NCI-H2029 (cell line): ENCODE results near the gene KPNA1.
"Not testable (repeated sequence)": the region's sequence is repeated elsewhere in the genome, so short reads cannot be mapped to it uniquely, and the experiment has no call there.

Source experiments
- DNase-seq: peaks from one replicate; lab custom pipeline; 2025; lab: John Stamatoyannopoulos, UW

KPNA1 gene

GRCh38 chr3:122519693-122520092, 5.0 kb upstream of the KPNA1 start:
- DNase-seq: no peak

GRCh38 chr3:122516846-122517360, 2.2 kb upstream of the KPNA1 start:
- no peak for DNase-seq

- DNase-seq: no peak
Measured at GRCh38 chr3:122515870-122516269, 1.1 kb upstream of the KPNA1 start.

- DNase-seq: no peak
Measured at GRCh38 chr3:122515020-122515468, 305 bp upstream of the KPNA1 start.

- DNase-seq: no peak
Measured at GRCh38 chr3:122513386-122514122, 1.2 kb downstream of the KPNA1 start.

- DNase-seq: no peak
Measured at GRCh38 chr3:122512284-122512683, 2.5 kb downstream of the KPNA1 start.

- no peak for DNase-seq
Measured at GRCh38 chr3:122510878-122511535, 3.7 kb downstream of the KPNA1 start.

GRCh38 chr3:122508944-122509343, 5.8 kb downstream of the KPNA1 start:
- DNase-seq: not testable (repeated sequence)

- DNase-seq: no peak
Measured at GRCh38 chr3:122508135-122508914, 6.4 kb downstream of the KPNA1 start.

GRCh38 chr3:122506450-122506849, 8.3 kb downstream of the KPNA1 start:
- no peak for DNase-seq

GRCh38 chr3:122505676-122506075, 9.1 kb downstream of the KPNA1 start:
- DNase-seq: no peak

- no peak for DNase-seq
Measured at GRCh38 chr3:122502941-122503340, 11.8 kb downstream of the KPNA1 start.

GRCh38 chr3:122502139-122502538, 12.6 kb downstream of the KPNA1 start:
- DNase-seq: no peak

- not testable (repeated sequence) for DNase-seq
Measured at GRCh38 chr3:122500964-122501363, 13.8 kb downstream of the KPNA1 start.

- no peak for DNase-seq
Measured at GRCh38 chr3:122498152-122498551, 16.6 kb downstream of the KPNA1 start.

- DNase-seq: no peak
Measured at GRCh38 chr3:122497425-122497824, 17.3 kb downstream of the KPNA1 start.

GRCh38 chr3:122496508-122496907, 18.2 kb downstream of the KPNA1 start:
- no peak for DNase-seq

- DNase-seq: no peak
Measured at GRCh38 chr3:122493296-122493695, 21.4 kb downstream of the KPNA1 start.

GRCh38 chr3:122488262-122488973, 26.3 kb downstream of the KPNA1 start:
- DNase-seq: no peak

- DNase-seq: no peak
Measured at GRCh38 chr3:122484985-122485384, 29.8 kb downstream of the KPNA1 start.

- no peak for DNase-seq
Measured at GRCh38 chr3:122481390-122481789, 33.3 kb downstream of the KPNA1 start.

- no peak for DNase-seq
Measured at GRCh38 chr3:122476532-122476931, 38.2 kb downstream of the KPNA1 start.
